ENCODE results near the gene ERBB4. TPM values are rescaled to one million over a fixed set of nuclear protein-coding genes. Genes with fewer than 3 reads are reported as not detected.

Gene ERBB4
- total RNA-seq, 5 donors from 2014 or later (not counting 1 experiment from before 2014, with no cell fraction given), result 0.03 to 0.06 TPM; not detected in 3

DNA sequence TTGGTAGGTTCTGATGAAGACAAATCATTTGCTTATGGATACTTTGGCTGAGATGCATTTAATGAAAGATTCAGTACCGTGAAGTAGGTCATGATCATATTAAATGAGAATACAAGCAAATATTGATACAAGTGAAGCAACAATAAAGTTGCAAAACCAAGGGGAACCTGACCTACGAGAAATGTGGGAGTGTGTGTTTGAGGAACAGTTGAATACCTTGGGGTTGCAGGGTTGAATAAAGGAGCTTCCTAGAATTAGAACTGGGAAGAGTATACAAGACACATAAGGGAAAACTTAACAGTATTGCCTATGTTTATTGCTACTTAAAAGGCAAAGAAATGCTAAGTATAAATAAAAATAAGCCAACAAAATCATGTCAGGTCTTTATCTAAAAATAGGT is 702.9 kb downstream of the ERBB4 start:
- Mint-ChIP-seq H3K4me1 (no peaks in the 10 kb centered on the region), H3K27ac (no peak overlapping the region), H3K27me3 (no peaks in the 10 kb centered on the region), H3K4me3 (no peak overlapping the region), H3K36me3 (no peaks in the 10 kb centered on the region), H3K9me3 (peaks cover 0 to 8% (median 2%) of the 10 kb centered on the region in 3 donors)
- H3K27me3 ChIP-seq (replicated peaks in 1 of 2; ENCODE audit: control insufficient read depth in 2 of 2, extremely low read depth in 1 of 2, insufficient read depth in 2 of 2, low read length in 1 of 2), result no peaks in the 10 kb centered on the region
- no peaks in the 10 kb centered on the region for H3K36me3 ChIP-seq (ENCODE audit: control insufficient read depth in 2 of 2, extremely low read depth in 1 of 2, insufficient read depth in 1 of 2, low read length in 1 of 2)
- no peaks in the 10 kb centered on the region for H3K4me1 ChIP-seq (ENCODE audit: control insufficient read depth in 1 of 2, extremely low read depth in 1 of 2, insufficient read depth in 2 of 2, low read length in 2 of 2)
- DNase-seq (no peak), ATAC-seq (replicated peaks in 1 of 4) (no peak)
- POLR2A ChIA-PET, result no interaction called here
- H3K27ac ChIP-seq (ENCODE audit: low read length), result no peak overlapping the region
- H3K4me3 ChIP-seq (ENCODE audit: control insufficient read depth in 1 of 2, extremely low read depth in 1 of 2, low read length in 1 of 2), result no peak overlapping the region
- CTCF ChIA-PET, result no interaction called here
- WGBS (ENCODE audit: insufficient coverage), result 100% methylated on average over 1 of the region's 2 CpGs
- no peaks in the 10 kb centered on the region for H3K9me3 ChIP-seq

DNA sequence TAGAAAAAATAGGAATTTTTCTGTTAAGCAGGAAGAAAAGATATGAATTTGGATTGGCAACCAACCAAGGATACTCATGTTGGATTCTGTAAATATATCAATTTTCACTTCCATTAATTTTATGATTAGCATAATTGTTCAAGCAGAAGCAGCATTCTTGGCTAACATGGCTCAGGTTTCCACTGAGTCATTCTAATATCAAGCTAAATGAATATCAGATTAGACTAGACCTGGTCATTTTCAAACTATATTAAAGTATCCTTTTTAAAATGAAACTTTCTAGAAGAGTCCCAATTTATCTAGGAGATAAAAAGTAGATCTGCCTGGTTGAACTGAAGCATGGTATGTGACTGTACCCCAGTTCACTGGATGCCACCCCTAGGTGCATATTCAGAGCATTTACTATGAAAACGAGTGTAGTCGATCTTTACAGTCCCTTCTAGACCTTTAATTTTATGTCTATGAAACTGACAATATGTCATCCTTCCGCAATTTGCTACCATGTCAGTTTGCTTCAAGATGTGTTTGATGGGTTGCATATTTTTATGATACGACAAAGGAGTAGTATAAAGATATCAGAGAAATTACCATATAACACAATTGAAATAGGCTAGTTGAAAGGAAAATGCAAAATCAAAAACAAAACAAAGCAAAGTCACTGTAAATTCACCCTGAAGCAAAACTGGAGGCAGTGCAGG is 704.9 kb downstream of the ERBB4 start:
- Mint-ChIP-seq H3K4me3 (no peak overlapping the region), H3K27ac (no peak overlapping the region), H3K9me3 (peaks cover 3 to 8% (median 5%) of the 10 kb centered on the region in 3 donors), H3K4me1 (no peaks in the 10 kb centered on the region), H3K36me3 (no peaks in the 10 kb centered on the region), H3K27me3 (no peaks in the 10 kb centered on the region)
- CTCF ChIA-PET, result no interaction called here
- DNase-seq (no peak), ATAC-seq (replicated peaks in 1 of 4) (no peak)
- no CpG with 5 or more reads among the region's 4 CpGs for WGBS (ENCODE audit: insufficient coverage)
- Histone ChIP-seq H3K4me1 (ENCODE audit: control insufficient read depth in 1 of 2, extremely low read depth in 1 of 2, insufficient read depth in 2 of 2, low read length in 2 of 2) (no peaks in the 10 kb centered on the region), H3K9me3 (no peaks in the 10 kb centered on the region), H3K36me3 (ENCODE audit: control insufficient read depth in 2 of 2, extremely low read depth in 1 of 2, insufficient read depth in 1 of 2, low read length in 1 of 2) (no peaks in the 10 kb centered on the region), H3K27me3 (replicated peaks in 1 of 2; ENCODE audit: control insufficient read depth in 2 of 2, extremely low read depth in 1 of 2, insufficient read depth in 2 of 2, low read length in 1 of 2) (no peaks in the 10 kb centered on the region), H3K27ac (ENCODE audit: low read length) (no peak overlapping the region), H3K4me3 (ENCODE audit: control insufficient read depth in 1 of 2, extremely low read depth in 1 of 2, low read length in 1 of 2) (no peak overlapping the region)
- POLR2A ChIA-PET, result interaction anchor here in 1 of 2 donors (0.5 kb wide), 1 partner anchor 107 kb away, joined by 4 read pairs; no protein-coding TSS in a partner anchor

DNA sequence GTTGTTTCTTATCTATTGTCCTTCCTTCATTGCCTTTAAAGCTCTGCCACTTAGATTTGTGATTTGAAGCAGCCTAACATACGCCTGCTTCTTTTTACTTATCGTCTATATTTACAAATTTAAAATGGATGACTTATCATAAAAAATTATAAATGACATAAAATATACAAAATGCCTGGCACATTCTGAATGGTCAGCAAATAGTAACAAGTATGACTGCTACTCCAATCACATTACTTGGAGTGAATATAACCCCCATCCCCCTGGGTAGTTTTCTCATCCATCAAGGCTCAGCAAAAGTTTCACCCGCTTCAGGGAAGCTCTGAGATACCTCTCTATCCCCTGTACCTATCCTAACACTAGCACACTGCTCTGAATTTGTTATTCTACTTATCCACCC is 708.9 kb downstream of the ERBB4 start:
- no peaks in the 10 kb centered on the region for H3K36me3 ChIP-seq (ENCODE audit: control insufficient read depth in 2 of 2, extremely low read depth in 1 of 2, insufficient read depth in 1 of 2, low read length in 1 of 2)
- ChIA-PET CTCF (no interaction called here), POLR2A (no interaction called here)
- no peak overlapping the region for H3K27ac ChIP-seq (ENCODE audit: low read length)
- H3K4me1 ChIP-seq (ENCODE audit: control insufficient read depth in 1 of 2, extremely low read depth in 1 of 2, insufficient read depth in 2 of 2, low read length in 2 of 2), result no peaks in the 10 kb centered on the region
- peaks cover 2 to 8% (median 5%) of the 10 kb centered on the region in 3 donors for H3K9me3 Mint-ChIP-seq
- ATAC-seq (replicated peaks in 1 of 4) (no peak), DNase-seq (no peak)
- H3K27ac Mint-ChIP-seq, result no peak overlapping the region
- no peaks in the 10 kb centered on the region for H3K4me1 Mint-ChIP-seq
- no peaks in the 10 kb centered on the region for H3K27me3 Mint-ChIP-seq
- no peaks in the 10 kb centered on the region for H3K36me3 Mint-ChIP-seq
- 50% methylated on average over 1 of the region's 3 CpGs for WGBS (ENCODE audit: insufficient coverage)
- no peak overlapping the region for H3K4me3 ChIP-seq (ENCODE audit: control insufficient read depth in 1 of 2, extremely low read depth in 1 of 2, low read length in 1 of 2)
- H3K4me3 Mint-ChIP-seq, result no peak overlapping the region
- H3K9me3 ChIP-seq, result no peaks in the 10 kb centered on the region
- no peaks in the 10 kb centered on the region for H3K27me3 ChIP-seq (replicated peaks in 1 of 2; ENCODE audit: control insufficient read depth in 2 of 2, extremely low read depth in 1 of 2, insufficient read depth in 2 of 2, low read length in 1 of 2)

DNA sequence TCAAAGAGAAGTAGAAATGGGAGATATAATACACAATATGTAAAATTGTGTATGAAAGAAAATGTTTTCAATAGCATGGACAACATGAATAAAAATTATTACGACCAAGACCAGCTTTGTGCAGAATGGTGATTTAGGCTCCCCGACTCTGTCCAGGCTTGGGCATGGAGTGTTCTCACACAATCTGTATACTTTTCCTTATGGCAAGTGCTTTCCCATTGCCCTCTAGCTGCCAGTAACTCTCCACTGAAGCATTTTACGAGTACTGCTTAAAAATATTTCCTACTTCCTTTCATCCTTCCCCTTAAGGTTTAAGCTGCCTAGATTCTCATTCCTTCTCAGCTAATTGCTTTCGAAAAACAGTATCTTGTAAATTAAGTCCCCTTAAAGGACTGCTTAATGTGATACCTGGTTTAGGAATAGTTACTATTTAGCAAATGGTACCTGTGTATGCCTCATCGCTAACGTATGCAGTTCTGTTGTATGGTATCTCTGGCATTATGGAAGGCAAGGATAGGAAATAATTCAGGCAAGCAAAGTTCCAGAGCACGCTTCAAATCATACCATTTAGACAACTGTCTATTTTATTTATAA is 714.6 kb downstream of the ERBB4 start:
- no peak overlapping the region for H3K4me3 Mint-ChIP-seq
- Histone ChIP-seq H3K27ac (ENCODE audit: low read length) (no peak overlapping the region), H3K4me3 (ENCODE audit: control insufficient read depth in 1 of 2, extremely low read depth in 1 of 2, low read length in 1 of 2) (no peak overlapping the region), H3K4me1 (ENCODE audit: control insufficient read depth in 1 of 2, extremely low read depth in 1 of 2, insufficient read depth in 2 of 2, low read length in 2 of 2) (no peaks in the 10 kb centered on the region), H3K9me3 (no peaks in the 10 kb centered on the region), H3K36me3 (ENCODE audit: control insufficient read depth in 2 of 2, extremely low read depth in 1 of 2, insufficient read depth in 1 of 2, low read length in 1 of 2) (no peaks in the 10 kb centered on the region), H3K27me3 (replicated peaks in 1 of 2; ENCODE audit: control insufficient read depth in 2 of 2, extremely low read depth in 1 of 2, insufficient read depth in 2 of 2, low read length in 1 of 2) (no peaks in the 10 kb centered on the region)
- 86% methylated on average over 1 of the region's 7 CpGs for WGBS (ENCODE audit: insufficient coverage)
- DNase-seq, result no peak
- peaks cover 2 to 15% (median 11%) of the 10 kb centered on the region in 3 donors for H3K9me3 Mint-ChIP-seq
- ChIA-PET CTCF (no interaction called here), POLR2A (no interaction called here)
- no peak overlapping the region for H3K27ac Mint-ChIP-seq
- no peaks in the 10 kb centered on the region for H3K27me3 Mint-ChIP-seq
- H3K36me3 Mint-ChIP-seq, result no peaks in the 10 kb centered on the region
- no peak for ATAC-seq (replicated peaks in 1 of 4)
- H3K4me1 Mint-ChIP-seq, result no peaks in the 10 kb centered on the region

DNA sequence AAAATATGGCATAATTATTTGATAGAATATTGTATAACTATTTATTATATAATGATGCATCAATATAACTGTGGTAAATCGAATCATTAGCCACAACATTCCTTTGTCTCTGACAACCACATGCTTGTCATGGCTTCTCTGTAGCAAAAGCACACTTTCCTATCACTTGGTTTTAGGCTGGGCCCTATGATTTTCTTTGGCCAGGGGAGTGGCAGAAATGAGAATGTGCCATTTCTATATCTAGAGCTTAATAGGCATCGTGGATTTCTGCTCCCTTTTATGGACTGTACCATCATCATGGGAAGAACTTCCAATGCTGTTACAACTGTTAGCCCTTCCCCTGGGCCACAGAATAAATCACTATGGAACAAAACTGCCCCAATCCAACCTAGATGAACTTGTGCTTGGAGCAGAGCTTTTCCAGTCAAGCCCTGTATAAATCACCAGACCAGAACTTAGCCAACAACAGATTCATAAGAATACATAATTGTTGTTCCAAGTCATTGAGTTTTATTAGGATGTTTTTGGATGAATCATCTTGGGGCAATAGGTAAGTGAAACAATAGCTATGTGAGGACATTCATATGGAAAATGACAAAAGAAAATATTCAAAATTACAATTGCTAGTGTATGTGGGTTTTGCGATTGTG is 715.8 kb downstream of the ERBB4 start:
- Histone ChIP-seq H3K36me3 (ENCODE audit: control insufficient read depth in 2 of 2, extremely low read depth in 1 of 2, insufficient read depth in 1 of 2, low read length in 1 of 2) (no peaks in the 10 kb centered on the region), H3K27ac (ENCODE audit: low read length) (no peak overlapping the region), H3K4me3 (ENCODE audit: control insufficient read depth in 1 of 2, extremely low read depth in 1 of 2, low read length in 1 of 2) (no peak overlapping the region), H3K9me3 (no peaks in the 10 kb centered on the region), H3K4me1 (ENCODE audit: control insufficient read depth in 1 of 2, extremely low read depth in 1 of 2, insufficient read depth in 2 of 2, low read length in 2 of 2) (no peaks in the 10 kb centered on the region), H3K27me3 (replicated peaks in 1 of 2; ENCODE audit: control insufficient read depth in 2 of 2, extremely low read depth in 1 of 2, insufficient read depth in 2 of 2, low read length in 1 of 2) (no peaks in the 10 kb centered on the region)
- no peak overlapping the region for H3K27ac Mint-ChIP-seq
- ATAC-seq (replicated peaks in 1 of 4) (no peak), DNase-seq (no peak)
- ChIA-PET POLR2A (no interaction called here), CTCF (no interaction called here)
- H3K4me1 Mint-ChIP-seq, result no peaks in the 10 kb centered on the region
- 57% methylated on average over 1 of the region's 3 CpGs for WGBS (ENCODE audit: insufficient coverage)
- peaks cover 0 to 15% (median 11%) of the 10 kb centered on the region in 3 donors for H3K9me3 Mint-ChIP-seq
- H3K36me3 Mint-ChIP-seq, result no peaks in the 10 kb centered on the region
- H3K27me3 Mint-ChIP-seq, result no peaks in the 10 kb centered on the region
- no peak overlapping the region for H3K4me3 Mint-ChIP-seq

DNA sequence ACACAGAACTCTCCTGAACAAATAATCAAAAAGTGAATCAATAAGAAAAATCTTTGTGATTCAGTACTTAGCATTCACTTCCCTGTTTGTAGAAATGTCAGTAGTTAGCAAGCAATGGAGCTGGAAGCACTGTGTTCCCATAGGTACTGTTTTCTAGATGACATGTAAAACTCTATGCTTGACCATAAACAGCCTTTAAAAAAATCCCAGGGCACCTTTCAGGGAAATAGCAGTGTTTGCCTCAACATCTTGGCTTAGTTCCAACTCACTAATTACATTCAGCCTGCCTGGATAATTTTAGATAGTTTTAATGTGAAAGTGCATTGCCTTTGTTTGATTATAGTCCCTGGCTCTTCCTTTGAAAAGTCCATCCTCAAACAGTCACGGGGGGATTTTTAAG is 721.8 kb downstream of the ERBB4 start:
- ATAC-seq (replicated peaks in 1 of 4), result no peak
- H3K9me3 Mint-ChIP-seq, result peaks cover under 1 to 13% (median 9%) of the 10 kb centered on the region in 3 donors

More for the DNA sequence above, 721.8 kb downstream of the ERBB4 start:
- WGBS (ENCODE audit: insufficient coverage), result no CpG with 5 or more reads among the region's 1 CpG
- Histone ChIP-seq H3K4me1 (ENCODE audit: control insufficient read depth in 1 of 2, extremely low read depth in 1 of 2, insufficient read depth in 2 of 2, low read length in 2 of 2) (no peaks in the 10 kb centered on the region), H3K36me3 (ENCODE audit: control insufficient read depth in 2 of 2, extremely low read depth in 1 of 2, insufficient read depth in 1 of 2, low read length in 1 of 2) (no peaks in the 10 kb centered on the region), H3K4me3 (ENCODE audit: control insufficient read depth in 1 of 2, extremely low read depth in 1 of 2, low read length in 1 of 2) (no peak overlapping the region), H3K27ac (ENCODE audit: low read length) (no peak overlapping the region), H3K27me3 (replicated peaks in 1 of 2; ENCODE audit: control insufficient read depth in 2 of 2, extremely low read depth in 1 of 2, insufficient read depth in 2 of 2, low read length in 1 of 2) (no peaks in the 10 kb centered on the region), H3K9me3 (no peaks in the 10 kb centered on the region)
- no peak for DNase-seq
- Mint-ChIP-seq H3K4me3 (no peak overlapping the region), H3K27me3 (no peaks in the 10 kb centered on the region), H3K27ac (no peak overlapping the region), H3K36me3 (no peaks in the 10 kb centered on the region), H3K4me1 (no peaks in the 10 kb centered on the region)
- POLR2A ChIA-PET, result no interaction called here
- CTCF ChIA-PET, result no interaction called here

Measured in T-cell (primary cell).